Activated effector memory CD4-positive, alpha-beta T cell treated with anti-CD3 and anti-CD28 coated beads, Interleukin-2, amount 50 U/mL, for 16 hours (primary cell): ENCODE results near the gene AGER.
"Not testable (repeated sequence)": the region's sequence is repeated elsewhere in the genome, so short reads cannot be mapped to it uniquely, and the experiment has no call there.

Source experiments
- DNase-seq: peaks from one replicate; pipeline ENCODE4 v3.0.0-alpha.2; 2020

AGER gene

GRCh38 chr6:32146687-32147086 lies 37.4 kb downstream of the AGER start:
- DNase-seq: no peak

- no peak for DNase-seq
These were observed 37.8 kb downstream of the AGER start for GRCh38 chr6:32146287-32146686.

GRCh38 chr6:32144238-32144637 lies 39.8 kb downstream of the AGER start:
- not testable (repeated sequence) for DNase-seq

- DNase-seq: no peak
These were observed 43.5 kb downstream of the AGER start for GRCh38 chr6:32140420-32141046.

GRCh38 chr6:32139590-32139989 lies 44.5 kb downstream of the AGER start:
- DNase-seq: no peak

- DNase-seq: no peak
These were observed 46.6 kb downstream of the AGER start for GRCh38 chr6:32137454-32137853.

GRCh38 chr6:32133786-32134185 lies 50.3 kb downstream of the AGER start:
- DNase-seq: no peak

- DNase-seq: no peak
These were observed 51.9 kb downstream of the AGER start for GRCh38 chr6:32132110-32132509.

- DNase-seq: no peak
These were observed 52.6 kb downstream of the AGER start for GRCh38 chr6:32131439-32131948.
